Measurements from ENCODE around the gene IQCE.
A peak's percentile ranks its signal among the peaks of the same experiment; 100 is the strongest.

Gene IQCE, protein sequence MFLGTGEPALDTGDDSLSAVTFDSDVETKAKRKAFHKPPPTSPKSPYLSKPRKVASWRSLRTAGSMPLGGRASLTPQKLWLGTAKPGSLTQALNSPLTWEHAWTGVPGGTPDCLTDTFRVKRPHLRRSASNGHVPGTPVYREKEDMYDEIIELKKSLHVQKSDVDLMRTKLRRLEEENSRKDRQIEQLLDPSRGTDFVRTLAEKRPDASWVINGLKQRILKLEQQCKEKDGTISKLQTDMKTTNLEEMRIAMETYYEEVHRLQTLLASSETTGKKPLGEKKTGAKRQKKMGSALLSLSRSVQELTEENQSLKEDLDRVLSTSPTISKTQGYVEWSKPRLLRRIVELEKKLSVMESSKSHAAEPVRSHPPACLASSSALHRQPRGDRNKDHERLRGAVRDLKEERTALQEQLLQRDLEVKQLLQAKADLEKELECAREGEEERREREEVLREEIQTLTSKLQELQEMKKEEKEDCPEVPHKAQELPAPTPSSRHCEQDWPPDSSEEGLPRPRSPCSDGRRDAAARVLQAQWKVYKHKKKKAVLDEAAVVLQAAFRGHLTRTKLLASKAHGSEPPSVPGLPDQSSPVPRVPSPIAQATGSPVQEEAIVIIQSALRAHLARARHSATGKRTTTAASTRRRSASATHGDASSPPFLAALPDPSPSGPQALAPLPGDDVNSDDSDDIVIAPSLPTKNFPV

DNA sequence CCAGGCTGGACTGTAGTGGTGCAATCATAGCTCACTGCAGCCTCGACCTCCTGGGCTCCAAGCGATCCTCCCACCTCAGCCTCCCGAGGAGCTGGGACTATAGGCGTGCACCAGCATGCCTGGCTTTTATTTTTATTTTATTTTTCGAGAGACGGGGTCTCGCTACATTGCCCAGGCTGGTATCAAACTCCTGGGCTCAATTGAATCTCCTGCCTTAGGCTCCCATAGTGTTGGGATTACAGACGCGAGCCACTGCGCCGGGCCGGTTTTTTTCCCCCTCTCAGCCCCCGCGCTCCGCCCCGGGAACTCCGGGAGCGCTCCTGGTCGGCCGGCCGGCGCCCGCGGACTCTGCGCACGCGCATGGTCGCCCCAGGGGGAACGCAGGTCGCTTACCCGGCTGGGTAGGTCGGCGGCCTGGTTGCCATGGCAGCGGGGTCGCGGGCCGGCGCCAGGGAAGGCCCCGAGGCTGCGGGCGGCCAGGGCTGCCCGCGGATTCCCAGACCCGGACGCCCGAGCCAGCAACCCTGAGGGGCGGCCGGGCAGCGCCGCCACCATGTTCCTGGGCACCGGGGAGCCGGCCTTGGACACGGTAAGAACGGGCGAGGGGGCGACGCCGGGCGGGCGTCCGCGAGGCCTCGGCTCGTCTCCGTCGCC, at the start of gene IQCE:
Gene IQCE (plus strand): TSS at position 351 of the 654 bp plus-strand sequence. CDS start 203 bp downstream, at position 554.
- peak; percentile 56 for DNase-seq

DNA sequence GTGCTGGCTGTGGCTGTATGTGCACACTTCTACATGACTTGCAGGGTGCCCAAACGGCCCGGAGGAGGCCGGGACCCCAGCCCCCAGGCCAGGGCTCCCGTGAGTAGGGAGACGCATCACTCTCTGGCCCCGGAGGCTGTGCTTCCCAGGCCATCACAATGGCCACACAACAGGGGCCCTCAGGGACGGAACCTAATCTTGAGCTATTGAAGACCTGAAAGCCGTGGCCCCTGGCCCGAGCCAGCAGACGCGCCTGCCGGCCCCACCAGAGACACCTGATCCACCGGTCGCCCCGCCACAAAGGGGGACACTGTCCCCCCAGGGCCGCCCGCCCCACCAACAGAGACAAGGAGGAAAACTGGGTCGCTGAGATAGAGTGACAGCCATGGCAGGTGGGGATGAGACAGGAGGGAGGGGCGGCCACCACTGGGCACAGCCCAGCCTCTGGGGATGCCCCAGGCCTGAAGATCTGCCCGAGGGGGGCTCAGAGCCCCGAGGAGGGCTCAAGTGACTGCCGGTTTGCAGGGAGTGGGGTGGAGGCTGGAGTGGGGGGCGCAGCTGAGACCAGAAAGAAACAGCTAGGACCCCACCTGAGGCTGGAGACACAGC, 49.4 kb upstream of the IQCE start:
- no peak for DNase-seq

DNA sequence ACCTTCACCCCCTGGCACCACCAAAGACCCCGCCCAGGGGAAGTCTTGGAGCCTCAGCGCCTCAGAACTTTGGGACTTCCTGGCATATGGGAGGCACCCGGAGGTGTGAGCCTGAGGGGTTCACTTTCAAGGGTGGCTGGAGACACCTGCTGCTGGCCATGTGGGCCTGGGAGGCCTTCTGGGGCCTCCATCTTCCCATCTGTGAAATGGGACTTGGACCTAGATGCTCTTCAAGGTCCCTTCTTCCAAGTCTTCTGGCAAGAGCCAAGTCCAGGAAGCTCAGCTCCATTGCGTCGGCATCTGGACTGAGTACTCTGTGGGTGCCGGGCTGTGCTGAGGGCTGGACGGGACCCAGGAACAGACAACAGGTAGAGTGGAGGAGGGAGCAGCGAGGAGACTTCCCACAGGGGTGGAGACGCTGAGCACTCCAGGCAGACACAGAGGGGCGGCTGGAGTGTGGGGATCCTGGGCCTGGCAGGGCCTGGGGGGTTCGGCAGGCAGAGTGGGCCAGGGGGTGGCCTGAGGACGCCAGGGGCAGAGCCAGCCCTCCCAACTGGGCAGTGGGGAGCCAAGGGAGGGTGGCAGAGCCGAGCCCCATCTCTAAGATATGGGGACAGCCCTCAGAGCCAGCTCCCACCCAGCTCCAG, 48.5 kb upstream of the IQCE start:
- no peak for DNase-seq

- no peak for DNase-seq
These were observed 47.6 kb upstream of the IQCE start for GRCh38 chr7:2510909-2511768.

GRCh38 chr7:2511769-2512168, 47.0 kb upstream of the IQCE start:
- DNase-seq, result no peak

GRCh38 chr7:2512179-2512661, 46.6 kb upstream of the IQCE start:
- no peak for DNase-seq

DNA sequence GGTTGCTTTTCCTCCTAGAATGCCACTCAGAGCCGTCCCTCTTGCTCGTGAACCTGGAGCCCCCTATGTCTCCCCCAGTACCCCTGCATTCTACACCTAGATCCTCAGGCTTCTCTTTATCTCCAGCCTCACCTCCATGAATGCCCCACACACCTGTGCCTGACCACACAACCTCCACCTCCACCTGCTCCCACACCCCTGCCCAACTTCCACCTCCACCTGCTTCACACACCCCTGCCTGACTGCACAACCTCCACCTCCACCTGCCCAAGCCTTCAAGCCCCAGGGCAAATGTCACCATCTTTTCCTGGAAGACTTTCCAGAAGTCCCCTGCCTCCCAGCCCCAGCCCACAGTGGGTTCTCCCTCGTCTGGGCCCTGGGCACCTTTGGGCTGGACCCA, 46.1 kb upstream of the IQCE start:
- no peak for DNase-seq

- no peak for DNase-seq
These were observed 45.1 kb upstream of the IQCE start for GRCh38 chr7:2513702-2514101.

DNA sequence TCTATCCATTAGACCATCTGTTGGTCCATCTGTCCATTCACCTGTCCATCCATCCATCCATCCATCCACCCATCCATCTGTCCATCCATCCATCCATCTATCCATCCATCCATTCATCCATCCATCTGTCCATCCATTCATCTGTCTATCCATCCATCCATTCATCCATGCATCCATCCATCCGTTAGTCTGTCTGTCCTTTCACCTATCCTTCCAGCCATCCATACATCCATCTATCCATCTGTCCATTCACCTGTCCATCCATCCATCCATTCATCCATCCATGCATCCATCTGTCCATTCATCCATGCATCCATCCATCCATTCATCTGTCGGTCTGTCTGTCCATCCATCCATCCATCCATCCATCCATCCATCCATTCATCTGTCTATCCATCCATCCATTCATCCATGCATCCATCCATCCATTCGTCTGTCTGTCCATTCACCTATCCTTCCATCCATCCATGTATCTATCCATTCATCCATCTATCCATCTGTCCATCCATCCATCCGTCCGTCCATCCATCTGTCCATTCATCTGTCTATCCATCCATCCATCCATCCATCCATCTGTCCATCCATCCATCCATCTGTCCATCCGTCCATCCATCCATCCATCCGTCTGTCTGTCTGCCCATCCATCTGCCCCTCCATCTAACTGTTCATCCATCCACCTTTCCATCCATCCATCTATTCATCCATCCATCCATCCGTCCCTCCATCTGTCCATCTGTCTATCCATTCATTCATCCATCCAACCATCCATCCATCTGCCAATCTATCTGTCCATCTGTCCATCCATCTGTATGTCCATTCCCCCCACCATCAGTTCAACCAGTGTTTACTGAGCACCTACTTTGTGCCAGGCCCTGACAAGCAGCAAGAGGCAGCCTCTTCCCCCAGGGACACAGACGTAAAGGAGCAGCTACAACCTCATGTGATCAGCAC, 44.0 kb upstream of the IQCE start:
- DNase-seq, result no peak

DNA sequence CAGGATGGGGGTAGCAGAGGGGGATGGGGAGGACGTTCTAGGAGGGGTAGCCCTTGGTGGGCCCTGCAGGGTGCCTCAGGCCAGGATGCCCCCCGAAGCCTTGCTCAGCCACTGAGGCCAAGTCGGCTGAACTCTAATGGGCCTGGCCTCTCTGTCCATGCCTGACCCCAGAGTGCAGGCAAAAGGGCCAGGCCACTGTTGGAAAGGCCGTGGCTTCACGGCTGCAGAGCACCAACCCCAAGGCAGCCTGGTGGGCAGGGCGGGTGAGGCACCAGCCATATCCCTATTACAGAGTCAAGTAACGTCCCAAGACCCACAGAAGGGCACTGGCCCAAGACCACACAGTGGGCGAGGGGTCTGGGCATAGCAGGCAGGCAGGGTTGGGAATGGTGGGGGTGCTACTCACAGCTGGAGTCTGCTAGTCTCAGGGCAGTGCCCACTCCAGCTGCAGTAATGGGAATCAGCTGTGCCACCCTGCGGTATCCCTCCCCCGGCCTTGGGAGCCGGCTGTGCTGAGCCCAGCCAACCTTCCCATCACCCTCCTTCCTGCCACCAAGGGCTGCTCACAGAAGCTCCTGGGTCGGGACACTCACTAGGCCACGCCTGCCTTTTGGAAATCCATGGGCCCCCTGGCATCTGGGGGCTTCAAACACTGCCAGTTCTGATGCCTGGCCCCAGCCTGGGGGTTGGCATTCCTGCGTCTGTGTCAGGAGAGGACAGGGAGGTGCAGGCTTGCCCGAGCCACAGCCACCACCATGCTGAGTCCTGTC, 43.2 kb upstream of the IQCE start:
- DNase-seq, result no peak

GRCh38 chr7:2516194-2516555, 42.6 kb upstream of the IQCE start:
- no peak for DNase-seq

- no peak for DNase-seq
These were observed 41.8 kb upstream of the IQCE start for GRCh38 chr7:2517026-2517425.

- no peak for DNase-seq
These were observed 40.9 kb upstream of the IQCE start for GRCh38 chr7:2517678-2518507.

DNA sequence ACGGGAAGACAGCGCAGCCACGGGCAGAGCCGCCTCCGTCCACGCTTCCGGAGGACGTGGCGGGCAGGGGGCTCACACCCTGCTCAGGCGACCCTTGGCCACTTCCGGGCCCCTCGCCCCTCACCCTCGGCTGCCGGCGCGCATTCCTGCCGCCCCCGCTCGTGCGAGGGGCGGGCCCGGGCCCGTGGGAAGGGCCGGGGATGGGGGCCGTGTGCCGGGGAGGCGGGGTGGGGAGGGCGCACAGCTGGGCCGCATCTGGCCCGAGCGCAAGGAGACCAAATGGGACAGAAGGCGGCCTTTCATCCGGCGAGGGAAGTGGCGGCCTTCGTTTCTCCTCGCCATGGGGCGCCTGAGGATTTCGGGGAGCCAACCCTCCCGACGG, 40.1 kb upstream of the IQCE start:
- no peak for DNase-seq

GRCh38 chr7:2519119-2519930, 39.5 kb upstream of the IQCE start, which contains the start of gene LFNG:
LFNG (plus strand) TSS chr7:2519774; CDS start chr7:2519862, 88 bp downstream.
- peak; percentile 62 for DNase-seq

GRCh38 chr7:2520131-2520760, 38.5 kb upstream of the IQCE start:
- no peak for DNase-seq

GRCh38 chr7:2520761-2521290, 38.0 kb upstream of the IQCE start:
- DNase-seq, result no peak

Data from NCI-H1048 (cell line).